Measurements from ENCODE around the gene PLEKHH1.
"Not testable (repeated sequence)": the region's sequence is repeated elsewhere in the genome, so short reads cannot be mapped to it uniquely, and the experiment has no call there.

DNA sequence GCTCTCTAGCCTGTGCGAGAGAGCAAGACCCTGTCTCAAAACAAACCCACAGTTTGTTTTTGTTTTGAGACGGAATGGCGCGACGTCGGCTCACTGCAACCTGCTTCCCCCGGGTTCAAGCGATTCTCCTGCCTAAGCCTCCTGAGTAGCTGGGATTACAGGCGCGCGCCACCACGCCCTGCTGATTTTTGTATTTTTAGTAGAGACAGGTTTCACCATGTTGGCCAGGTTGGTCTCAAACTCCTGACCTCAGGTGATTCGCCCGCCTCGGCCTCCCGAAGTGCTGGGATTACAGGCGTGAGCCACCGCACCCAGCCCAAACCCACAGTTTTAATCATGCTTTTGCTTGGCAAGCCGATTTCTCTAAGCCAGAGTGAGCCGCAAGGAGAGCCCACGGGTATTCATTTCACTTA lies 67.5 kb downstream of the PLEKHH1 start:
- TF ChIP-seq, protein P1, sequence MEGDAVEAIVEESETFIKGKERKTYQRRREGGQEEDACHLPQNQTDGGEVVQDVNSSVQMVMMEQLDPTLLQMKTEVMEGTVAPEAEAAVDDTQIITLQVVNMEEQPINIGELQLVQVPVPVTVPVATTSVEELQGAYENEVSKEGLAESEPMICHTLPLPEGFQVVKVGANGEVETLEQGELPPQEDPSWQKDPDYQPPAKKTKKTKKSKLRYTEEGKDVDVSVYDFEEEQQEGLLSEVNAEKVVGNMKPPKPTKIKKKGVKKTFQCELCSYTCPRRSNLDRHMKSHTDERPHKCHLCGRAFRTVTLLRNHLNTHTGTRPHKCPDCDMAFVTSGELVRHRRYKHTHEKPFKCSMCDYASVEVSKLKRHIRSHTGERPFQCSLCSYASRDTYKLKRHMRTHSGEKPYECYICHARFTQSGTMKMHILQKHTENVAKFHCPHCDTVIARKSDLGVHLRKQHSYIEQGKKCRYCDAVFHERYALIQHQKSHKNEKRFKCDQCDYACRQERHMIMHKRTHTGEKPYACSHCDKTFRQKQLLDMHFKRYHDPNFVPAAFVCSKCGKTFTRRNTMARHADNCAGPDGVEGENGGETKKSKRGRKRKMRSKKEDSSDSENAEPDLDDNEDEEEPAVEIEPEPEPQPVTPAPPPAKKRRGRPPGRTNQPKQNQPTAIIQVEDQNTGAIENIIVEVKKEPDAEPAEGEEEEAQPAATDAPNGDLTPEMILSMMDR (IDR thresholded peaks at IDR 0.05; ENCODE audit: poor library complexity, severe bottlenecking): not testable (repeated sequence)
- not testable (repeated sequence) for TF ChIP-seq SMC3 (conservative IDR thresholded peaks at IDR 0.05; ENCODE audit: poor library complexity); EP300 (conservative IDR thresholded peaks at IDR 0.05; ENCODE audit: poor library complexity, severe bottlenecking)

Measured in neural cell (in vitro differentiated cells).